ENCODE results near the gene TBPL2.

GRCh38 chr14:55441286-55441685, 870 bp upstream of the TBPL2 start:
- TF ChIP-seq POLR2A (IDR thresholded peaks at IDR 0.05), result no peak
- TF ChIP-seq, protein P1, sequence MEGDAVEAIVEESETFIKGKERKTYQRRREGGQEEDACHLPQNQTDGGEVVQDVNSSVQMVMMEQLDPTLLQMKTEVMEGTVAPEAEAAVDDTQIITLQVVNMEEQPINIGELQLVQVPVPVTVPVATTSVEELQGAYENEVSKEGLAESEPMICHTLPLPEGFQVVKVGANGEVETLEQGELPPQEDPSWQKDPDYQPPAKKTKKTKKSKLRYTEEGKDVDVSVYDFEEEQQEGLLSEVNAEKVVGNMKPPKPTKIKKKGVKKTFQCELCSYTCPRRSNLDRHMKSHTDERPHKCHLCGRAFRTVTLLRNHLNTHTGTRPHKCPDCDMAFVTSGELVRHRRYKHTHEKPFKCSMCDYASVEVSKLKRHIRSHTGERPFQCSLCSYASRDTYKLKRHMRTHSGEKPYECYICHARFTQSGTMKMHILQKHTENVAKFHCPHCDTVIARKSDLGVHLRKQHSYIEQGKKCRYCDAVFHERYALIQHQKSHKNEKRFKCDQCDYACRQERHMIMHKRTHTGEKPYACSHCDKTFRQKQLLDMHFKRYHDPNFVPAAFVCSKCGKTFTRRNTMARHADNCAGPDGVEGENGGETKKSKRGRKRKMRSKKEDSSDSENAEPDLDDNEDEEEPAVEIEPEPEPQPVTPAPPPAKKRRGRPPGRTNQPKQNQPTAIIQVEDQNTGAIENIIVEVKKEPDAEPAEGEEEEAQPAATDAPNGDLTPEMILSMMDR (IDR thresholded peaks at IDR 0.05), result no peak
